DMS53 treated with DMSO at 0.1 percent for 48 hours (cell line): ENCODE data around the gene KRTAP22-2.

Experiments used
- DNase-seq: peaks from one replicate; lab custom pipeline; 2025; ENCODE audit not compliant: unreplicated experiment; lab: John Stamatoyannopoulos, UW

Gene KRTAP22-2

GRCh38 chr21:30590297-30590696 lies at the start of gene KRTAP22-2:
Gene KRTAP22-2, minus strand, starts transcription at chr21:30590397.
- no peak for DNase-seq

- no peak for DNase-seq
These were observed 48.5 kb upstream of the KRTAP22-2 start for GRCh38 chr21:30638686-30639085.

- no peak for DNase-seq
These were observed 44.7 kb upstream of the KRTAP22-2 start, which contains the start of gene KRTAP20-2 for GRCh38 chr21:30634906-30635305. Gene KRTAP20-2, plus strand, starts transcription at chr21:30635206. Its CDS starts 58 bp downstream, at chr21:30635264.

GRCh38 chr21:30629200-30629599 lies 39.0 kb upstream of the KRTAP22-2 start:
- DNase-seq = no peak

- no peak for DNase-seq
These were observed 37.9 kb upstream of the KRTAP22-2 start for GRCh38 chr21:30628109-30628508.

- DNase-seq = no peak
These were observed 35.4 kb upstream of the KRTAP22-2 start for GRCh38 chr21:30625449-30626165.

GRCh38 chr21:30623362-30623761 lies 33.2 kb upstream of the KRTAP22-2 start:
- no peak for DNase-seq

GRCh38 chr21:30620522-30620921 lies 30.3 kb upstream of the KRTAP22-2 start, which contains the start of gene KRTAP20-4:
Gene KRTAP20-4, plus strand, starts transcription at chr21:30620627.
- no peak for DNase-seq

GRCh38 chr21:30620080-30620479 lies 29.9 kb upstream of the KRTAP22-2 start:
- DNase-seq = no peak

GRCh38 chr21:30616125-30616524 lies 25.9 kb upstream of the KRTAP22-2 start, which contains the start of gene KRTAP20-1:
Gene KRTAP20-1, plus strand, starts transcription at chr21:30616425. Its CDS starts 30 bp downstream, at chr21:30616455.
- no peak for DNase-seq

GRCh38 chr21:30615199-30615598 lies 25.0 kb upstream of the KRTAP22-2 start:
- DNase-seq = no peak

- no peak for DNase-seq
These were observed 23.6 kb upstream of the KRTAP22-2 start, which contains the start of gene KRTAP6-1 for GRCh38 chr21:30613836-30614235. Gene KRTAP6-1, minus strand, starts transcription at chr21:30613930. Its CDS starts 26 bp downstream, at chr21:30613904.

GRCh38 chr21:30612132-30612531 lies 21.9 kb upstream of the KRTAP22-2 start:
- no peak for DNase-seq

GRCh38 chr21:30605968-30606367 lies 15.8 kb upstream of the KRTAP22-2 start:
- DNase-seq = no peak

- DNase-seq = no peak
These were observed 10.6 kb upstream of the KRTAP22-2 start, which contains the start of gene KRTAP22-1 for GRCh38 chr21:30600787-30601186. Gene KRTAP22-1, plus strand, starts transcription at chr21:30601087.

GRCh38 chr21:30598802-30599201 lies 8.6 kb upstream of the KRTAP22-2 start, which contains the start of gene KRTAP6-2:
Gene KRTAP6-2, minus strand, starts transcription at chr21:30598902. Its CDS starts 28 bp downstream, at chr21:30598874.
- no peak for DNase-seq

GRCh38 chr21:30592140-30592539 lies 1.9 kb upstream of the KRTAP22-2 start, which contains the start of gene KRTAP6-3:
Gene KRTAP6-3, plus strand, starts transcription at chr21:30592440. Its CDS starts 6 bp downstream, at chr21:30592446.
- DNase-seq = no peak

- DNase-seq = no peak
These were observed 7.3 kb downstream of the KRTAP22-2 start for GRCh38 chr21:30582870-30583269.

GRCh38 chr21:30580132-30580531 lies 10.1 kb downstream of the KRTAP22-2 start:
- no peak for DNase-seq

- DNase-seq = no peak
These were observed 10.9 kb downstream of the KRTAP22-2 start for GRCh38 chr21:30579346-30579745.

- DNase-seq = no peak
These were observed 12.4 kb downstream of the KRTAP22-2 start for GRCh38 chr21:30577766-30578165.

GRCh38 chr21:30567617-30568016 lies 22.6 kb downstream of the KRTAP22-2 start:
- DNase-seq = no peak
